ENCODE results near the gene TNRC6A.

DNA sequence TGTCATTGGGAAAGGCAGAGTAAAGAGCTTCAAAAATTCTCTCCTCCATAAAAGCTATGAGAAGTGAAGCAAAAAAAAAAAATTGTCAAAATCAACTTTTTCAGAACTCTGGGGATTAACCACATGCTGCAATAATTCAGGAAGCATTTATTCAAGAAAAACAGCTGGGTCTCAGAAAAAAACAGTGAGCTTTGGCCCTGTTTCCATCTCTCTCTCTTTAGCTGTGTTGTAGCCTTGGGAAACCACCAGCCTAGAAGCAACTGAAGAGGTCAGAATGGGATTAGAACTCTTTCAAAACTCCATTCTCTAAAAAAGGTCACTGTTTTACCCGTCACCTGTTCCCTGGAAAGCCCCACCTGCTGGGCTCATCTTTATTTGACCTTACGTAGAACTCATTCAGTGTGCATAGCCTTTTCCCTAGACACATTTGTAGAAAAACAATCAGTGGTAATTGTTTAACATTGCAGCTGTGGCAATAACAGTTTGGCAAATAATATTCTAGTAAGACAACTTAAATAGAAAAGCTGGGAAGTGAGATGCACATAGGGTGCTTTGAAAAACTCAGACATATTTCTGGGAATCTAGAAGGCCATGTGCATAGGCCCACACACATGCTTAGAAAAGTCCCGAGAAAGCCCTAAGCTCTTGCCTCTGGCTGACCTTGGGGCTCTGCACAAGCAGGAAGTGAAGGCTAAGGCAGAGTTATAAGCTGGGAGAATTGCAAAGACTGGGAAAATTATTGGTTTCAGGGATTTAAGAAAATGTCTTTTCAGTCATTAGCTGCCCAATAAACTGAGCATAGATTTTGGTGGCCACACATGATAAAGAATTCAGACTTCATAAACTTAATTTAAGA is 134.4 kb downstream of the TNRC6A start:
- TF ChIP-seq, protein P1, sequence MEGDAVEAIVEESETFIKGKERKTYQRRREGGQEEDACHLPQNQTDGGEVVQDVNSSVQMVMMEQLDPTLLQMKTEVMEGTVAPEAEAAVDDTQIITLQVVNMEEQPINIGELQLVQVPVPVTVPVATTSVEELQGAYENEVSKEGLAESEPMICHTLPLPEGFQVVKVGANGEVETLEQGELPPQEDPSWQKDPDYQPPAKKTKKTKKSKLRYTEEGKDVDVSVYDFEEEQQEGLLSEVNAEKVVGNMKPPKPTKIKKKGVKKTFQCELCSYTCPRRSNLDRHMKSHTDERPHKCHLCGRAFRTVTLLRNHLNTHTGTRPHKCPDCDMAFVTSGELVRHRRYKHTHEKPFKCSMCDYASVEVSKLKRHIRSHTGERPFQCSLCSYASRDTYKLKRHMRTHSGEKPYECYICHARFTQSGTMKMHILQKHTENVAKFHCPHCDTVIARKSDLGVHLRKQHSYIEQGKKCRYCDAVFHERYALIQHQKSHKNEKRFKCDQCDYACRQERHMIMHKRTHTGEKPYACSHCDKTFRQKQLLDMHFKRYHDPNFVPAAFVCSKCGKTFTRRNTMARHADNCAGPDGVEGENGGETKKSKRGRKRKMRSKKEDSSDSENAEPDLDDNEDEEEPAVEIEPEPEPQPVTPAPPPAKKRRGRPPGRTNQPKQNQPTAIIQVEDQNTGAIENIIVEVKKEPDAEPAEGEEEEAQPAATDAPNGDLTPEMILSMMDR (conservative IDR thresholded peaks at IDR 0.05; ENCODE audit: low read length) = no peak
- TF ChIP-seq EZH2phosphoT487 (IDR thresholded peaks at IDR 0.05; ENCODE audit: borderline replicate concordance, low read depth, low read length) = no peak

Data from OCI-LY7 (cell line).